HG03280 (cell line): ENCODE data around the gene MEN1.
"Not testable (repeated sequence)": the region's sequence is repeated elsewhere in the genome, so short reads cannot be mapped to it uniquely, and the experiment has no call there.

Experiments
- ATAC-seq: cut with Tn5 transposase; IDR thresholded peaks from one replicate; pipeline ENCODE4 v1.9.1; 2021; ENCODE audit warnings: mild to moderate bottlenecking, moderate library complexity; ENCODE audit not compliant: unreplicated experiment

Gene MEN1

GRCh38 chr11:64834031-64834722 lies 23.8 kb upstream of the MEN1 start:
- ATAC-seq, result no peak

GRCh38 chr11:64833509-64833908 lies 23.2 kb upstream of the MEN1 start:
- ATAC-seq, result no peak

DNA sequence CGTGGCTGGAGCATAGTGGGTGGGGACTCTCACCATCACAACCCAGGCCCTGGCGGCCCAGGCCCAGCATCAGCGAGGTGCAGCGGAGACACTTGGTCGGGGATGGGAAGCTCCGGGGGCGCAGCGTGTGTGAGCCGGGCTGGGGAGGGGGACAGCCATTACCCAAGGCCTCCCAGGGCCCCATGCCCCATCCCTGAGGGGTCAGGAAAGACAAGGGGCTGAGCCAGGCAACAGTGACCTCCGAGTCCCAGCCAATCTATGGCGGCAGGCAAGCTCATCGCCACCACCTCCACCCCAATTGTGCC lies 22.8 kb upstream of the MEN1 start:
- ATAC-seq, result no peak

GRCh38 chr11:64832467-64833197 lies 22.3 kb upstream of the MEN1 start:
- no peak for ATAC-seq

- no peak for ATAC-seq
Measured at GRCh38 chr11:64831411-64831891, 21.1 kb upstream of the MEN1 start.

GRCh38 chr11:64829536-64830251 lies 19.3 kb upstream of the MEN1 start:
- ATAC-seq, result no peak

DNA sequence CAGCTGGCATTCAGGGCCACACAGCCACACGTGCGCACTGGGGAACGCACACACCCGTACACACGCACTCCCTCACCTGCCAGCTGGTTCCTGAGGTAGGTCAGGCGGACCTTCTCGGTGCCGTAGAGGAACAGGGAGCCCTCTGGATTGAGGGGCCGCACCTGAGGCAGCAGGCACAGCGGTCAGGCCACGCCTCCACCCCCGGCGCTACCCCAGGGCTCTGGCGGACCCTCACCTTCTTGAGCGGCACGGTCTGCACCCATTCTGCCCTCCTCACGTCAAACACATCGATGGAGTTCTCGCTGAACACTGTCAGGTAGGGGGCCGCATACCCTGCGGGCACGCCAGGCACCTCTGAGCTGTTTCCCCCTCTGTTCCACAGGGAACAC lies 17.1 kb upstream of the MEN1 start:
- ATAC-seq, result no peak

DNA sequence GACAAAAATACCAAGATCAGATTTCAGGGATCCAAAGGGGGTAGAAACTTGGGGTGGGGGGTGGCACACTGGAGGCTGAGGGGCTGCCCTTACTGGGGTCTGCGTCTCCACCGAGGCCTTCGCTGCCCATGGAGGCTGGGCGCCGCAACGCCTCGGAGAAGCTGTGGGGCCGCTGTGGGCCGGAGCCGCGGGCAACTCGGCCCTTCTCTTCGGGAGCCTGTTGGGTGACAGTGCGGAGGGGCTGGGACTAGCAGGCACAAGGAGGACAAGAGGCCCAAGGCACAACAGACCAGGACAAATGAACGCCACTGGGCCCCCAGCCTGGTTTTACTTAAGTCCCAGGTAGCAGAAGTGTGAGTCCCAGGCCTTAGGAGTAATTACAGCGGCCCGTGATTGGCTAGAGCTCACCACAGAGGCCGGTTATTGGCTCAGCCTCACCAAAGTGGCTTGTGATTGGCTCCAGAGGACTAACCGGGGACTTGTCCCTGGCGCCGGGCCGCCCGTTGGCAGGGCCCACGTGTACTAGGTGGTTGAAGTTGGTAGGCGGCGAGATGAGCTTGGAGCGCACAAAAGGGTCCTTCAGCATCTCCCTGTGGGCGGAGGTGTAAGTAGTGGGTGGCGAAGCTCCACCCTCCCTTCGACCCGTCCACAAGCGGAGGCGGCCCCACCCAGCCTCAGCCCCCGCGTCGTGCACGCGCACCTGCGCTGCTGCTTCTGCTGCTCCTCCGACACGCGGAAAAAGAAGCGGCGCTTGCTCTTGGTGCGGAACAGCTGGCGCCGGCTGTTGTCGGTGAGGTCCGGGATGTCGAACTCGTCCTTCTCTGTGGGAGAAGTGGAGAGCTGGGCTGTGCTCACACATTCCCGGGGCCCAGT lies 16.5 kb upstream of the MEN1 start:
- ATAC-seq, result no peak

DNA sequence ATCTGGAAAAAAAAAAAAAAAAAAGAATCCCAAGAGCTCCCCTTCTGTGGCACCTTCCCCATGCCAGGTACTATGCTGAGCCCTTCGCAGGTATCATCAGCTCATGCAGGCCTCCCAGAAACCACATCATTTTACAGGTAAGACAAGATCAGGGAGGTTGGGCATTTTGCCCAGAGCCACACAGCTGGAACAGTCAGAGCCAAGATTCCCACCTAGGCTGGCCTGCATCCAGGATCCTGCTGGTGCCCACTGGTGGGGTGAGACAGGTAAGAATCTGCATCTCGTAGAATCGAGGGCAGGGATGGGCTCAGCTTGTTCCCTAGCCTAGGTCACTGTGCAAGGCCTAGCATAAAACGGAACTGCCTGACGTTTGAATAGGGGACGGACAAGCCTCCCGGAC lies 15.7 kb upstream of the MEN1 start:
- no peak for ATAC-seq

DNA sequence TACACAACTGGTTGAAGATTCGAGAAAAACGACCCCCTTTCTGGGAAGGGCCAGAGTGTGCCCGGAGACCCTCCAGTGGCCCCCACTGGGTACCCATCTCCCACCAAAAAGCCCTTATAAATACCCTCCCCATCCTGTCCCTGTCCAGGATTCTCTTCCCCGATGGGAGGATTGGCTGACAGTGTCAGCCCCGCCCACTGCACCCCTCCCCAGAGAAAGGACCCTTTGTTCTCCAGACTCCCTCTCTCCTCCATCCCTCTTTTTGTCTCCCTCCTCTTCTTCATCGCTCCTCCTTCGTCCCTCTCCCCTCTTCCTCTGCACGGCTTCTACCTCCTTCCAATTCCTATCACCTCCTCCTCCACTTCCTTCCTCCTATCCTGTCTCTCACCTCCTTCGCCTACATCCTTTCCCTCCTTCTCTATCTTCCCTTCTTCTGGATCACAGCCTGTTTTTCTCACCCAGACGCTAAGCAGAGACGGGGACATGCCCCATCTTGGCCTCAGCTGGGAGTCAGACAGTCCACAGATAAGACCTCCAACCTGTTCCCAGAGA lies 13.3 kb upstream of the MEN1 start:
- ATAC-seq, result no peak

DNA sequence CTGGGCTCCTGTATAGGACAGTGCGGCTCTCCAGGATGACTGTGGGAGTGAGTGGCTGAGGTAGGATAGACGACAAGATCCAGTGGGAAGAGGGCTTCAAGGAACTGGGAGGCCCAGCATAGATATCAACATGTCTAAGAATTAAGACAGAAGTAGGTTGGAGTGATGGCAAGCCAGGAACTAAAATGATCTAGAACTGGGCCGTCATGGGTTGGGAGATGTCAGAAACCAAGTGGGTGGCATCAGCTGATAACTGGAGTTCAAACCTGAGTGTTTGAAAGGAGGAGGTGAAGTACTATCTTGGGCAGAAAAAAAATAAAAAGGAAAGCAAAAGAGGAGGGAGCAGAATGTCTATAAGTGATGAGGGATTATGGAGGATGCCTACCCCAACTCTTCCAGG lies 7.1 kb upstream of the MEN1 start:
- no peak for ATAC-seq

DNA sequence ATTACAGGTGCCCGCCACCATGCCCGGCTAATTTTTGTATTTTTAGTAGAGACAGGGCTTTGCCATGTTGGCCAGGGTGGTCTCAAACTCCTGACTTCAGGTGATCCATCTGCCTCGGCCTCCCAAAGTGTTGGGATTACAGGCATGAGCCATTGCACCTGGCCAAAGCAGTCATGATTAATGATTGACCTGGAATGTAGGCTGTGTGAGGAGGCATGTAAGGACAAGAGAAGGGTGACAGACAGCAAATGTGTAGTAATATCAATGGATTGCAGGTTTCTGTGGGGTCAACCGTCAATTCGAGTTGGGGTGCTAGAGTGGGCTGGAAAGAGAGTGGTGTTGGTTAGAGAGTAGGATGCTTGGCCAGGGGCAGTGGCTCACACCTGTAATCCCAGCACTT lies 5.1 kb upstream of the MEN1 start:
- ATAC-seq, result not testable (repeated sequence)

- ATAC-seq, result no peak
Measured at GRCh38 chr11:64814712-64815187, 4.4 kb upstream of the MEN1 start.

GRCh38 chr11:64813826-64814225 lies 3.5 kb upstream of the MEN1 start:
- no peak for ATAC-seq

GRCh38 chr11:64810891-64811272 lies 531 bp upstream of the MEN1 start:
- ATAC-seq, result no peak

GRCh38 chr11:64809781-64810241 lies 540 bp downstream of the MEN1 start:
- ATAC-seq, result peak; percentile 3

GRCh38 chr11:64805481-64805880 lies 4.9 kb downstream of the MEN1 start:
- ATAC-seq, result no peak

DNA sequence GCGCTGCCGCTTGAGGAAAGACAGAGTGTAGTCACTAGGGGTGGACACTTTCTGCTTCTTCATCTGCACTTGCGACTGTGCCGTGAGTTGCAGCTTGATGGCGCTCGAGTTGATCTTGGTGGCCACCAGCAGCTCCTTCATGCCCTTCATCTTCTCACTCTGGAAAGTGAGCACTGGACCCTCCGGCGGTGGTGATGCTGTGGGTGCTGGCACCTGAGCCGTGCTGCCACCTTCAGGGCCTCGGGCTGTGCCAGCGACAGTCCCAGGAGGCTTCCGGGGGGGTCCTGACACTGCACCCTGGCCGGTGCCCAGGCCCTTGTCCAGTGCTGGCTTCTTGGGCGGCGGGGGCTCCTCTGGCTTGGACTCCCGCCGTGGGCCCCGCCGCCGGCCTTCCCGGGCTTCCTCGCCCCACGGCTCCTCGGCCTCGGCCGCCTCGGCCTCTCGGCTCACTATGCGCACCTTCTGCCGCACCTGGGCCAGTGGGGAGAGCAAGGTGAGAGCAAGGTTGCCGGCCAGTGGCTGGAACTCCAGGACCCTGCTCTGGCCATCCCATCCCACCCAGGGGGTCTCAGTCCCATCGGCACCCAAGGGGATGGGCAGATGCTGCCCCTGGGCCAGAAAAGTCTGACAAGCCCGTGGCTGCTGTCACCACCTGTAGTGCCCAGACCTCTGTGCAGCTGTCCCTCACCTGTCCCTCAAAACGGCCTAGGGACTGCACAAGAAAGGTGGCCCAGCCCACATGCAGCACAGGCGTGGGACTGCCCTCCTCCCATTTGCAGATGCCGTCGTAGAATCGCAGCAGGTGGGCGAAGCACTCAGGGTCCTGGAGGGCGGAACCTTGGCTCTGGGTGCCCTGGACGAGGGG lies 5.8 kb downstream of the MEN1 start:
- ATAC-seq, result no peak

DNA sequence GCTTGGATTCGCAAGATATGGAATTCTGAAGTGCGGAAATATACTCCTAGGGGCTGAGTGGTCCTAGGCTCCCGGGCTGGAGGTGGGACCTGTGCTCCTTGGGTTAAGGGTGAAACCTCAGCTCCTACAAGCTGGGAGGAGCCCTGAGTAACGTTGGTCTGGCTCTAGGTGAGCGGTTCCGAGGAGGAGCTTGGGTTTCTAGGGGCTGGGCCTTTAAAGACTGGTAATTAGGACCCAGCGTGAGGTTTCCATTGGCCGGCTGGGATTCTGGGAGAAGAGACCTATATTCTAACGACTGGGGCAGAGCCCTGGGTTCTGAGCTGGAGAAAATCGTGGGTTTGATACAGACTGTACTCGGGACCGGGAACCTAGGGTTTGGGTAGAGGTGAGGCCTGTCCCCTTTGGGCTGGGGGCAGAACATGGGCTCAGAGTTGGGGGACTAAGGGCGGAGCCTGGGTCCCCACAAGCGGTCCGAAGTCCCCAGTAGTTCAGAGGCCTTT lies 6.5 kb downstream of the MEN1 start:
- ATAC-seq, result no peak
